Astrocyte (in vitro differentiated cells and primary cell): ENCODE data around the gene KAT7. TPM values are rescaled to one million over a fixed set of nuclear protein-coding genes. Genes with fewer than 3 reads are reported as not detected.

ENCODE experiments used
- DNase-seq: peaks from one replicate; pipeline ENCODE4 v3.0.0-alpha.2; 2010; ENCODE audit warnings: low read depth
- FAIRE-seq: peaks from 2 replicates; lab custom pipeline; 2011; peaks lifted over from hg19 to GRCh38; lab: Jason Lieb, UNC
- H2AFZ ChIP-seq: 2 replicates; pipeline ENCODE4 v1.6.0; 2012; ENCODE audit warnings: low read depth, low read length, inconsistent platforms
- H3K27ac ChIP-seq: 2 replicates; pipeline ENCODE4 v1.5.1; 2011; ENCODE audit warnings: low read depth, low read length, inconsistent platforms
- H3K27me3 ChIP-seq: 2 replicates; pipeline ENCODE4 v1.6.0; 2011; ENCODE audit warnings: low read length, inconsistent platforms; ENCODE audit not compliant: insufficient read depth
- H3K36me3 ChIP-seq: 2 replicates; pipeline ENCODE4 v1.5.1; 2011; ENCODE audit warnings: low read length, inconsistent platforms; ENCODE audit not compliant: insufficient read depth
- H3K4me1 ChIP-seq: 2 replicates; pipeline ENCODE4 v1.5.1; 2011; ENCODE audit warnings: low read length, inconsistent platforms; ENCODE audit not compliant: insufficient read depth
- H3K4me2 ChIP-seq: 2 replicates; pipeline ENCODE4 v1.6.0; 2012; ENCODE audit warnings: low read length, inconsistent platforms
- H3K4me3 ChIP-seq: 2 replicates; pipeline ENCODE4 v1.5.1; 2011; ENCODE audit warnings: low read depth, mild to moderate bottlenecking, low read length, inconsistent platforms; ENCODE audit not compliant: insufficient read depth
- H3K79me2 ChIP-seq: 2 replicates; pipeline ENCODE4 v1.6.0; 2012; ENCODE audit warnings: mild to moderate bottlenecking, low read length, inconsistent platforms; ENCODE audit not compliant: insufficient read depth
- H3K9ac ChIP-seq: 2 replicates; pipeline ENCODE4 v1.6.0; 2012; ENCODE audit warnings: mild to moderate bottlenecking, low read length, inconsistent platforms
- H3K9me3 ChIP-seq: 2 replicates; pipeline ENCODE4 v1.5.1; 2012; ENCODE audit warnings: low read depth, mild to moderate bottlenecking, low read length, inconsistent platforms; ENCODE audit not compliant: insufficient read depth
- H4K20me1 ChIP-seq: 2 replicates; pipeline ENCODE4 v1.6.0; 2012; ENCODE audit warnings: low read length, inconsistent platforms; ENCODE audit not compliant: insufficient read depth
- H3K27ac Mint-ChIP-seq: one replicate; pipeline ENCODE4 v1.8.0; 2021; ENCODE audit warnings: mild to moderate bottlenecking, mixed read lengths; ENCODE audit not compliant: unreplicated experiment
- H3K27me3 Mint-ChIP-seq: one replicate; pipeline ENCODE4 v1.8.0; 2021; ENCODE audit warnings: low read depth, mixed read lengths; ENCODE audit not compliant: unreplicated experiment
- H3K36me3 Mint-ChIP-seq: one replicate; pipeline ENCODE4 v1.8.0; 2021; ENCODE audit warnings: low read depth, mixed read lengths; ENCODE audit not compliant: unreplicated experiment
- H3K4me1 Mint-ChIP-seq: one replicate; pipeline ENCODE4 v1.8.0; 2021; ENCODE audit warnings: low read depth, mixed read lengths; ENCODE audit not compliant: unreplicated experiment
- H3K4me3 Mint-ChIP-seq: one replicate; pipeline ENCODE4 v1.8.0; 2021; ENCODE audit warnings: mild to moderate bottlenecking, moderate library complexity, mixed read lengths; ENCODE audit not compliant: unreplicated experiment
- H3K9me3 Mint-ChIP-seq: one replicate; pipeline ENCODE4 v1.8.0; 2021; ENCODE audit warnings: mild to moderate bottlenecking, mixed read lengths; ENCODE audit not compliant: unreplicated experiment
- CTCF ChIP-seq: IDR thresholded peaks from 2 replicates; pipeline ENCODE4 v1.5.1; 2011; ENCODE audit warnings: low read depth, mild to moderate bottlenecking, inconsistent platforms, low read length, moderate library complexity; ENCODE audit not compliant: insufficient read depth
- EZH2 ChIP-seq: IDR thresholded peaks from 2 replicates; pipeline ENCODE4 v1.6.1; 2012; ENCODE audit warnings: mild to moderate bottlenecking, low read length, inconsistent platforms; ENCODE audit not compliant: insufficient read depth
- total RNA-seq: library from RNA; stranded (reverse); gene quantifications from 2 replicates; pipeline ENCODE4 v1.2.1, GENCODE V29; 2021

Gene KAT7
- total RNA-seq, 1 donor from 2014 or later = 42.0 TPM

GRCh38 chr17:49871211-49871610 is 82.7 kb downstream of the KAT7 start:
- H2AFZ ChIP-seq = no peak overlapping the region
- no peaks in the 10 kb centered on the region for H3K36me3 ChIP-seq
- TF ChIP-seq CTCF (no peak), EZH2 (no peak)
- Mint-ChIP-seq H3K27me3 (peaks cover 42% of the 10 kb centered on the region), H3K4me1 (peaks cover 11% of the 10 kb centered on the region), H3K4me3 (no peak overlapping the region), H3K9me3 (peaks cover 1% of the 10 kb centered on the region), H3K36me3 (peaks cover 1% of the 10 kb centered on the region), H3K27ac (no peak overlapping the region)
- FAIRE-seq (no peak), DNase-seq (no peak)
- no peaks in the 10 kb centered on the region for H3K79me2 ChIP-seq
- no peak overlapping the region for H3K4me3 ChIP-seq
- H3K27ac ChIP-seq = no peak overlapping the region
- no peaks in the 10 kb centered on the region for H3K4me1 ChIP-seq
- H3K4me2 ChIP-seq = no peak overlapping the region
- H4K20me1 ChIP-seq = no peaks in the 10 kb centered on the region
- no peaks in the 10 kb centered on the region for H3K9me3 ChIP-seq
- H3K9ac ChIP-seq = no peak overlapping the region
- peaks cover 10% of the 10 kb centered on the region for H3K27me3 ChIP-seq

- Histone ChIP-seq H3K27ac (no peak overlapping the region), H3K9ac (no peak overlapping the region), H3K4me1 (no peaks in the 10 kb centered on the region), H2AFZ (no peak overlapping the region), H3K79me2 (no peaks in the 10 kb centered on the region), H4K20me1 (no peaks in the 10 kb centered on the region), H3K4me2 (no peak overlapping the region), H3K27me3 (peaks cover 9% of the 10 kb centered on the region), H3K36me3 (no peaks in the 10 kb centered on the region), H3K9me3 (no peaks in the 10 kb centered on the region), H3K4me3 (no peak overlapping the region)
- Mint-ChIP-seq H3K27me3 (peaks cover 42% of the 10 kb centered on the region), H3K4me3 (no peak overlapping the region), H3K27ac (no peak overlapping the region), H3K9me3 (no peaks in the 10 kb centered on the region), H3K36me3 (peaks cover 1% of the 10 kb centered on the region), H3K4me1 (peaks cover 9% of the 10 kb centered on the region)
- FAIRE-seq (no peak), DNase-seq (no peak)
- TF ChIP-seq EZH2 = no peak
- TF ChIP-seq CTCF = no peak
Observed at GRCh38 chr17:49872754-49873377, 84.4 kb downstream of the KAT7 start.

- H3K4me1 ChIP-seq = no peaks in the 10 kb centered on the region
- no peak overlapping the region for H3K4me3 ChIP-seq
- Mint-ChIP-seq H3K36me3 (peaks cover 1% of the 10 kb centered on the region), H3K27ac (no peak overlapping the region), H3K4me3 (no peak overlapping the region), H3K4me1 (peaks cover 9% of the 10 kb centered on the region), H3K27me3 (peaks cover 39% of the 10 kb centered on the region), H3K9me3 (no peaks in the 10 kb centered on the region)
- no peak overlapping the region for H3K9ac ChIP-seq
- H4K20me1 ChIP-seq = no peaks in the 10 kb centered on the region
- no peaks in the 10 kb centered on the region for H3K9me3 ChIP-seq
- H3K27ac ChIP-seq = no peak overlapping the region
- H3K36me3 ChIP-seq = no peaks in the 10 kb centered on the region
- no peak overlapping the region for H2AFZ ChIP-seq
- H3K27me3 ChIP-seq = peaks cover 9% of the 10 kb centered on the region
- TF ChIP-seq EZH2 = no peak
- no peak for TF ChIP-seq CTCF
- no peaks in the 10 kb centered on the region for H3K79me2 ChIP-seq
- H3K4me2 ChIP-seq = no peak overlapping the region
- DNase-seq (no peak), FAIRE-seq (no peak)
Observed at GRCh38 chr17:49873466-49873865, 85.0 kb downstream of the KAT7 start.
